IPS-20b (cell line): ENCODE measurements around the gene PRKAG1.
A peak's percentile ranks its signal among the peaks of the same experiment; 100 is the strongest.

ENCODE experiments used
- H3K27ac ChIP-seq: one replicate; pipeline ENCODE4 v1.5.1; 2013; ENCODE audit warnings: low read length
- H3K27me3 ChIP-seq: 2 replicates; pipeline ENCODE4 v1.6.1; 2013; ENCODE audit warnings: mild to moderate bottlenecking, low read length, inconsistent platforms; ENCODE audit not compliant: insufficient read depth
- H3K36me3 ChIP-seq: 2 replicates; pipeline ENCODE4 v1.6.1; 2013; ENCODE audit warnings: low read depth, mild to moderate bottlenecking, inconsistent platforms, low read length, moderate library complexity; ENCODE audit not compliant: insufficient read depth
- H3K4me1 ChIP-seq: 2 replicates; pipeline ENCODE4 v1.6.1; 2013; ENCODE audit warnings: mild to moderate bottlenecking, control low read depth, inconsistent platforms, low read length, moderate library complexity; ENCODE audit not compliant: insufficient read depth
- H3K4me3 ChIP-seq: 2 replicates; pipeline ENCODE4 v1.5.1; 2013; ENCODE audit warnings: mild to moderate bottlenecking, low read length, inconsistent platforms
- H3K9ac ChIP-seq: 2 replicates; pipeline ENCODE4 v1.6.1; 2013; ENCODE audit warnings: low read depth, mild to moderate bottlenecking, inconsistent platforms, low read length, moderate library complexity
- H3K9me3 ChIP-seq: 2 replicates; pipeline ENCODE4 v1.6.1; 2013; ENCODE audit warnings: mild to moderate bottlenecking, low read depth, low read length, inconsistent platforms; ENCODE audit not compliant: insufficient read depth

The PRKAG1 gene

GRCh38 chr12:49017891-49018260 is 700 bp downstream of the PRKAG1 start:
- peaks cover 20% of the 10 kb centered on the region for H3K36me3 ChIP-seq
- H3K27ac ChIP-seq, result no peak overlapping the region
- peak overlapping the region; percentile 94 for H3K9ac ChIP-seq
- H3K27me3 ChIP-seq, result no peaks in the 10 kb centered on the region
- peak overlapping the region; percentile 95 for H3K4me3 ChIP-seq
- H3K9me3 ChIP-seq, result no peaks in the 10 kb centered on the region
- H3K4me1 ChIP-seq, result peaks cover 4% of the 10 kb centered on the region; the same call in 1 of the 2 replicates

GRCh38 chr12:49015196-49015595 is 3.4 kb downstream of the PRKAG1 start:
- Histone ChIP-seq H3K27me3 (no peaks in the 10 kb centered on the region), H3K27ac (no peak overlapping the region), H3K4me3 (no peak overlapping the region), H3K4me1 (peaks cover 4% of the 10 kb centered on the region; the same call in 1 of the 2 replicates), H3K36me3 (no peaks in the 10 kb centered on the region), H3K9me3 (no peaks in the 10 kb centered on the region), H3K9ac (no peak overlapping the region)

- Histone ChIP-seq H3K9ac (no peak overlapping the region), H3K27me3 (no peaks in the 10 kb centered on the region), H3K9me3 (no peaks in the 10 kb centered on the region), H3K36me3 (no peaks in the 10 kb centered on the region), H3K27ac (no peak overlapping the region), H3K4me1 (peaks cover 3% of the 10 kb centered on the region; the same call in 1 of the 2 replicates), H3K4me3 (no peak overlapping the region)
These were observed 4.0 kb downstream of the PRKAG1 start for GRCh38 chr12:49014547-49014946.

- H3K27me3 ChIP-seq, result no peaks in the 10 kb centered on the region
- H3K36me3 ChIP-seq, result no peaks in the 10 kb centered on the region
- no peaks in the 10 kb centered on the region for H3K9me3 ChIP-seq
- no peak overlapping the region for H3K9ac ChIP-seq
- no peaks in the 10 kb centered on the region for H3K4me1 ChIP-seq
- H3K27ac ChIP-seq, result no peak overlapping the region
- no peak overlapping the region for H3K4me3 ChIP-seq
These were observed 5.1 kb downstream of the PRKAG1 start for GRCh38 chr12:49013428-49013827.

GRCh38 chr12:49012739-49013138 is 5.8 kb downstream of the PRKAG1 start:
- no peak overlapping the region for H3K9ac ChIP-seq
- no peaks in the 10 kb centered on the region for H3K9me3 ChIP-seq
- H3K4me1 ChIP-seq, result no peaks in the 10 kb centered on the region
- no peaks in the 10 kb centered on the region for H3K27me3 ChIP-seq
- no peak overlapping the region for H3K4me3 ChIP-seq
- no peak overlapping the region for H3K27ac ChIP-seq
- no peaks in the 10 kb centered on the region; the same call in 1 of the 2 replicates for H3K36me3 ChIP-seq

GRCh38 chr12:49010092-49010668 is 8.4 kb downstream of the PRKAG1 start:
- no peaks in the 10 kb centered on the region for H3K27me3 ChIP-seq
- no peaks in the 10 kb centered on the region for H3K9me3 ChIP-seq
- no peak overlapping the region for H3K27ac ChIP-seq
- H3K4me3 ChIP-seq, result no peak overlapping the region
- no peaks in the 10 kb centered on the region for H3K4me1 ChIP-seq
- H3K9ac ChIP-seq, result no peak overlapping the region
- H3K36me3 ChIP-seq, result peaks cover under 1% of the 10 kb centered on the region

GRCh38 chr12:49008943-49009342 is 9.6 kb downstream of the PRKAG1 start:
- Histone ChIP-seq H3K9me3 (no peaks in the 10 kb centered on the region), H3K4me1 (no peaks in the 10 kb centered on the region), H3K9ac (no peak overlapping the region), H3K36me3 (peaks cover 6% of the 10 kb centered on the region), H3K4me3 (no peak overlapping the region), H3K27me3 (no peaks in the 10 kb centered on the region), H3K27ac (no peak overlapping the region)

GRCh38 chr12:49000346-49000745 is 18.2 kb downstream of the PRKAG1 start:
- H3K27ac ChIP-seq, result no peak overlapping the region
- no peak overlapping the region for H3K9ac ChIP-seq
- peaks cover 2% of the 10 kb centered on the region; the same call in 1 of the 2 replicates for H3K4me1 ChIP-seq
- no peak overlapping the region for H3K4me3 ChIP-seq
- H3K27me3 ChIP-seq, result peaks cover 63% of the 10 kb centered on the region
- H3K36me3 ChIP-seq, result peaks cover 17% of the 10 kb centered on the region
- H3K9me3 ChIP-seq, result no peaks in the 10 kb centered on the region

- Histone ChIP-seq H3K9me3 (no peaks in the 10 kb centered on the region), H3K27me3 (peaks cover 71% of the 10 kb centered on the region), H3K9ac (no peak within 1 kb of the TSS), H3K4me1 (peaks cover 2% of the 10 kb centered on the region; the same call in 1 of the 2 replicates), H3K4me3 (peak within 1 kb of the TSS; percentile 59), H3K36me3 (peaks cover 11% of the 10 kb centered on the region), H3K27ac (no peak within 1 kb of the TSS)
These were observed 19.0 kb downstream of the PRKAG1 start, which contains the start of gene DDN for GRCh38 chr12:48999371-49000131. Gene DDN (minus strand): TSS chr12:48999375. CDS start chr12:48999287, 88 bp downstream.

- peaks cover 2% of the 10 kb centered on the region for H3K4me1 ChIP-seq
- no peaks in the 10 kb centered on the region for H3K9me3 ChIP-seq
- H3K36me3 ChIP-seq, result peaks cover 11% of the 10 kb centered on the region; the same call in 1 of the 2 replicates
- H3K27ac ChIP-seq, result no peak overlapping the region
- peak overlapping the region; percentile 57 for H3K4me3 ChIP-seq
- peaks cover 79% of the 10 kb centered on the region for H3K27me3 ChIP-seq
- no peak overlapping the region for H3K9ac ChIP-seq
These were observed 19.9 kb downstream of the PRKAG1 start for GRCh38 chr12:48998497-48999353.

- no peaks in the 10 kb centered on the region for H3K9me3 ChIP-seq
- no peak overlapping the region for H3K9ac ChIP-seq
- peaks cover 9% of the 10 kb centered on the region; the same call in 1 of the 2 replicates for H3K36me3 ChIP-seq
- H3K27me3 ChIP-seq, result peaks cover 87% of the 10 kb centered on the region
- H3K4me1 ChIP-seq, result peaks cover 2% of the 10 kb centered on the region
- no peak overlapping the region for H3K27ac ChIP-seq
- H3K4me3 ChIP-seq, result peak overlapping the region; percentile 57
These were observed 20.7 kb downstream of the PRKAG1 start for GRCh38 chr12:48997719-48998496.
